ENCODE measurements around the gene PHC3.

DNA sequence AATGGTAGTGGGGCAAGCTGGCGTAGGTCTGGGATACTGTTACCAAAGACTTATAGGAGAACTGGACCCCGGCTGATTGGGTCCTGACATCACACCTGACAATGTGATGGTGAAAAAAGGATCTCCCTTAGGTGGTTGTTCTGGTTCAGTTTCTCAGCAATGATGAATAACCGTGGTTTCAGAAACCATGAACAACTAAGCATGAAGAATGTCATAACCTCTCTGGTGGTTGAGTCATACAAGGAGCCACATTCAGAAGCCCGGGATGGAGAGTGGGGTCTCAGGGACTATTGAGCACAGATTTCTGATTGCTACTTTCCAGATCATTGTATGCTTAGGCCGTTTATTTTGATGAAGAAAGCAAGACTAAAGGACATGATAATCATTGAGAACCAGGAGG lies 126.3 kb downstream of the PHC3 start:
- TF ChIP-seq POLR2A (IDR thresholded peaks at IDR 0.05) (no peak), EP300 (IDR thresholded peaks at IDR 0.05) (no peak), POLR2AphosphoS5 (IDR thresholded peaks at IDR 0.05) (no peak)
- TF ChIP-seq, protein P1, sequence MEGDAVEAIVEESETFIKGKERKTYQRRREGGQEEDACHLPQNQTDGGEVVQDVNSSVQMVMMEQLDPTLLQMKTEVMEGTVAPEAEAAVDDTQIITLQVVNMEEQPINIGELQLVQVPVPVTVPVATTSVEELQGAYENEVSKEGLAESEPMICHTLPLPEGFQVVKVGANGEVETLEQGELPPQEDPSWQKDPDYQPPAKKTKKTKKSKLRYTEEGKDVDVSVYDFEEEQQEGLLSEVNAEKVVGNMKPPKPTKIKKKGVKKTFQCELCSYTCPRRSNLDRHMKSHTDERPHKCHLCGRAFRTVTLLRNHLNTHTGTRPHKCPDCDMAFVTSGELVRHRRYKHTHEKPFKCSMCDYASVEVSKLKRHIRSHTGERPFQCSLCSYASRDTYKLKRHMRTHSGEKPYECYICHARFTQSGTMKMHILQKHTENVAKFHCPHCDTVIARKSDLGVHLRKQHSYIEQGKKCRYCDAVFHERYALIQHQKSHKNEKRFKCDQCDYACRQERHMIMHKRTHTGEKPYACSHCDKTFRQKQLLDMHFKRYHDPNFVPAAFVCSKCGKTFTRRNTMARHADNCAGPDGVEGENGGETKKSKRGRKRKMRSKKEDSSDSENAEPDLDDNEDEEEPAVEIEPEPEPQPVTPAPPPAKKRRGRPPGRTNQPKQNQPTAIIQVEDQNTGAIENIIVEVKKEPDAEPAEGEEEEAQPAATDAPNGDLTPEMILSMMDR (IDR thresholded peaks at IDR 0.05) = no peak

All from gastroesophageal sphincter (tissue), 3 donors.